Chondrocyte (in vitro differentiated cells): Measurements from ENCODE around the gene SDR42E2. TPM values are rescaled to one million over a fixed set of nuclear protein-coding genes. Genes with fewer than 3 reads are reported as not detected.

ENCODE experiments used
- DNase-seq: peaks from one replicate; pipeline ENCODE4 v3.0.0; 2021; ENCODE audit warnings: mixed read lengths, low spot score
- H3K27ac Mint-ChIP-seq: one replicate; pipeline ENCODE4 v1.8.0; 2021; ENCODE audit warnings: mild to moderate bottlenecking, moderate library complexity, mixed read lengths; ENCODE audit not compliant: unreplicated experiment
- H3K27me3 Mint-ChIP-seq: 2 replicates; pipeline ENCODE4 v1.8.0; 2021; ENCODE audit warnings: low read depth, mixed read lengths
- H3K36me3 Mint-ChIP-seq: 2 replicates; pipeline ENCODE4 v1.8.0; 2021; ENCODE audit warnings: low read depth, mixed read lengths
- H3K4me1 Mint-ChIP-seq: 2 replicates; pipeline ENCODE4 v1.8.0; 2021; ENCODE audit warnings: low read depth, mild to moderate bottlenecking, mixed read lengths
- H3K4me3 Mint-ChIP-seq: one replicate; pipeline ENCODE4 v1.8.0; 2021; ENCODE audit warnings: mild to moderate bottlenecking, moderate library complexity, mixed read lengths; ENCODE audit not compliant: unreplicated experiment
- H3K9me3 Mint-ChIP-seq: 2 replicates; pipeline ENCODE4 v1.8.0; 2021; ENCODE audit warnings: low read depth, mixed read lengths
- CTCF ChIP-seq: fragments of 200-600 bp; sonication (generic); IDR thresholded peaks from 2 replicates; pipeline ENCODE4 v1.5.0; 2021; ENCODE audit warnings: antibody characterized with exemption, mild to moderate bottlenecking, moderate library complexity
- total RNA-seq: library from RNA; stranded (reverse); gene quantifications from 3 replicates; pipeline ENCODE4 v1.2.1, GENCODE V29; 2021

Gene SDR42E2
- total RNA-seq, 1 donor from 2014 or later = not detected

- TF ChIP-seq CTCF = no peak
- no peaks in the 10 kb centered on the region for H3K9me3 Mint-ChIP-seq
Observed at GRCh38 chr16:22225060-22225459, 62.8 kb downstream of the SDR42E2 start.

DNA sequence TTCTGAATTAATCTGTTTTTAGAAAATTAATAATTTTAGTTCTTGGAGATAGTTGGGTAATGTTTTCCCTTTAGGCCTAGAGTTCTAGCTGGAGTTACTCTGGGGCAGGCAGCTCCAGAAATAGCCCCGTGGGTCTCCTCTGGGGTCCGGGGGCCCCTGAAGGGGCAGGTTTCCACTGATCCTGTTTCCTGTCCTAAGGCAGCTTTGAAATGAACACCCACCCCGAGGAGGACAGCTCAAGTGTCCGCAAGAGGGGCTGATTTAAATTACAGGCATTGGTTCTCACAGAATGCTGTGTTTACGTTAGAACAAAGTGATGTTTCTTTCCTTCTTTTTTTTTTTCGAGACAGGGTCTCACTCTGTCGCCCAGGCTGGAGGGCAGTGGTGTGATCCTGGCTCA lies 67.6 kb downstream of the SDR42E2 start:
- no peak overlapping the region for H3K27ac Mint-ChIP-seq
- no peaks in the 10 kb centered on the region for H3K9me3 Mint-ChIP-seq
- peaks cover 8% of the 10 kb centered on the region for H3K36me3 Mint-ChIP-seq
- peaks cover 7% of the 10 kb centered on the region for H3K4me1 Mint-ChIP-seq
- TF ChIP-seq CTCF = no peak
- no peaks in the 10 kb centered on the region for H3K27me3 Mint-ChIP-seq
- H3K4me3 Mint-ChIP-seq = no peak overlapping the region
- DNase-seq = no peak

More at GRCh38 chr16:22225060-22225459, 62.8 kb downstream of the SDR42E2 start:
- Mint-ChIP-seq H3K27ac (no peak overlapping the region), H3K36me3 (peaks cover 7% of the 10 kb centered on the region), H3K27me3 (no peaks in the 10 kb centered on the region), H3K4me1 (peaks cover 14% of the 10 kb centered on the region), H3K4me3 (no peak overlapping the region)
- no peak for DNase-seq

DNA sequence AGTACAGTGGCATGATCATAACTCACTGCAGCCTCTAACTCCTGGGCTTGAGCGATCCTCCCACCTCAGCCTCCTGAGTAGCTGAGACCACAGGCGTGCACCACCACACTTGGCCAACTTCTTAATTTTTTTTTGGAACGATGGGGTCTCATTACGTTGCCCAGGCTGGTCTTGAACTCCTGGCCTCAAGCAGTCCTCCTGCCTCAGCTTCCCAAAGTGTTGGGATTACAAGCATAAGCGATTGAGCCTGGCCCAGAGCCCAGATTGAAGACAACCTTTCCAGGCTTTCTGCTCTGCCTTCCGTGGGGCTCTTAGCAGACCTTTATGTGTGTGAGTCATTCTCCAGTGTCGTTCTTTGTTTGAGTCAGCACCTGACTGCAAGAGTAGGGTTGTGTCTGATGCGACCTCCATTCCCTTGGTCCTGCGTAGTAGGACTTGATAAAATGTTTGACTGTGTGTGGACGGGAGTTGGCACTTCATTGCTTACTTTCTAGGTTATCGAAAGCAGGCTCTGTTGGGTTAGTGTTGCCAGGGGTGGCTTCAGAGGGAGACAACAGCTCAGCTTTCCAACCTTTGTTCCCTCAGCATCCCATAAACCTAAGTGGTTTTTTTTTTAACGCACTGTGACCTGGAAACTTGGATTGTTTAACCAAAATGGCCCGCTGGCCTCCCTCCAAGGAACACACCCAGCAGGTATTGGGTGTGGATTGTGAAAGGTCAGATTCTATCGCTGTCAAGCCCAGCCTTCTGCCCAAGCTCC lies 70.2 kb downstream of the SDR42E2 start:
- no peak overlapping the region for H3K4me3 Mint-ChIP-seq
- DNase-seq = no peak
- no peak for TF ChIP-seq CTCF
- peaks cover 7% of the 10 kb centered on the region for H3K4me1 Mint-ChIP-seq
- H3K27me3 Mint-ChIP-seq = no peaks in the 10 kb centered on the region
- no peaks in the 10 kb centered on the region for H3K9me3 Mint-ChIP-seq
- H3K36me3 Mint-ChIP-seq = peaks cover 8% of the 10 kb centered on the region
- H3K27ac Mint-ChIP-seq = peak overlapping the region; percentile 41

- no peaks in the 10 kb centered on the region for H3K27me3 Mint-ChIP-seq
- H3K36me3 Mint-ChIP-seq = peaks cover 8% of the 10 kb centered on the region
- no peak for TF ChIP-seq CTCF
- peak overlapping the region; percentile 49 for H3K27ac Mint-ChIP-seq
- DNase-seq = no peak
- H3K4me3 Mint-ChIP-seq = no peak overlapping the region
- peaks cover 7% of the 10 kb centered on the region for H3K4me1 Mint-ChIP-seq
- no peaks in the 10 kb centered on the region for H3K9me3 Mint-ChIP-seq
Observed at GRCh38 chr16:22233037-22233372, 70.7 kb downstream of the SDR42E2 start.

- Mint-ChIP-seq H3K9me3 (no peaks in the 10 kb centered on the region), H3K27ac (no peak overlapping the region), H3K4me1 (peaks cover 12% of the 10 kb centered on the region), H3K4me3 (no peak overlapping the region), H3K36me3 (peaks cover 8% of the 10 kb centered on the region), H3K27me3 (no peaks in the 10 kb centered on the region)
- no peak for TF ChIP-seq CTCF
- DNase-seq = no peak
Observed at GRCh38 chr16:22235839-22236745, 73.8 kb downstream of the SDR42E2 start.
